Measurements from ENCODE around the gene HSD17B4.
"Not testable (repeated sequence)": the region's sequence is repeated elsewhere in the genome, so short reads cannot be mapped to it uniquely, and the experiment has no call there.

The HSD17B4 gene

DNA sequence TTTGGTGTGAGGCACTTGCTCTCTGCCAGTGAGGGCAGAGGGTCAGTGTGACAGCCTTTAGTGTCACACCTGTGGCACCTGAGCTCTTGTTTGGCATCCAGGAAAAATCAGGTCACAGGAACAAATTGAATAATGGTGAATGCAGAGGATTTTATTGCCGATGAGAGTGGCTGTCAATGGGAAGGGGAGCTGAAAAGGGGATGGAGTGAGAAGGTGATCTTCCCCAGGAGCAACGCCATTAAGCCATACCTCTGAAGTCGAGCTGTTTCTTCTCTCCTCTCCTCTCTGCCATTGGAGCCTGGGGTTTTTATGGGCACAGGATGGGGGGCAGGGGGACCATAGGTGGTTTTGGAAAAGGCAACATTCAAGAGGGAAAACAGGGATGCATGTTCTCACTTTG, 2.4 kb upstream of the HSD17B4 start:
- FAIRE-seq, result no peak
- TF ChIP-seq POLR2A (IDR thresholded peaks at IDR 0.05; ENCODE audit: low read depth, low read length), result no peak

DNA sequence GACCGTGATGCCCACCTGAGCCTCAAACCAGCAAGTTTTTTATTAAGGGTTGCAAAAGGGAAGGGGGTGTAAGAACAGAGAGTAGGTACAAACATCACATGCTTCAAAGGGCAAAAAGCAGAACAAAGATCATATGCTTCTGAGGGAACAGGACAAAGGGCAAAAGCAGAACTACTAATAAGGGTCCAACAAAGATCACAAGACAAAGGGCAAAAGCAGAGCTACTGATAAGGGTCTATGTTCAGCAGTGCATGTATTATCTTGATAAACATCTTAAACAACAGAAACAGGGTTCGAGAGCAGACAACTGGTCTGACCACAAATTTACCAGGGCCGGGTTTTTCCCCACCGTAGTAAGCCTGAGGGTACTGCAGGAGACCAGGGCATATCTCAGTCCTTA, 1.7 kb upstream of the HSD17B4 start:
- not testable (repeated sequence) for FAIRE-seq; DNase-seq (ENCODE audit: insufficient read length, low spot score)

More for the DNA sequence above, 2.4 kb upstream of the HSD17B4 start:
- DNase-seq (ENCODE audit: insufficient read length, low spot score), result no peak

DNA sequence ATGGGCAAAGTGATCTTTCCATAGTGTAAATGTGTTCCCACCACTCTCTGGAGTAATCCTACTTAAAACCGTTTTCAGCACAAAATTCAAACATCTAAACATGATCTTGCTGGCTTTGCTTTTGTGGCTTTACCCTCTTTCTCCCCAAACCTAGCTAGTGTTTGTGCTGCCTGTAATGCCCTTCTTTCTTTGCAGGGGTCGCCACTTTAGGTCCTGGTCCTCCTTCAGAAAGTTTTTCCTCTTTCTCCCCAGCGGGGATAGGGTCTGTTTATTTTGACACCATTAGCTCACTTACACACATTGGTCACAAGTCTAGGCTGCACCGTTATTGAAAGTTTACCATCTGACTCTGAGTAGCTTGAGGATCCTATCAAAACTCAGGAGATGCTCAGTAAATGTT, 736 bp upstream of the HSD17B4 start:
- DNase-seq (ENCODE audit: insufficient read length, low spot score), result no peak
- TF ChIP-seq POLR2A (IDR thresholded peaks at IDR 0.05; ENCODE audit: low read depth, low read length), result no peak
- FAIRE-seq, result no peak

DNA sequence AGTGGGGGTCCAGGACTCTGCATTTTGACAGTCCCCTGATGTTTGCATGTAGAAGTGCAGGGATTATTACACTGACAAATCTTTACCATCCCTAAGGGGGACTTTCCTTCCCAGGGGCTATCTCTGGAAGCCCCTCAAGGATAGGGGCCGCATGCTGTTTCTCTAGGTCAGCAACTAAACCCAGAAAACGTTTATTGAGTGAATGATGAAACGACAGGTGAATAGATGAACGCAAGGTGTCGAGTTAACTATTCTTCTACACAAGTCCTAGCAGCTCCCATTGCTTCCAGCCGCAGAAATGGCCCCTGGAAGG, 281 bp upstream of the HSD17B4 start:
- FAIRE-seq, result no peak
- DNase-seq (ENCODE audit: insufficient read length, low spot score), result no peak
- no peak for TF ChIP-seq POLR2A (IDR thresholded peaks at IDR 0.05; ENCODE audit: low read depth, low read length)

DNA sequence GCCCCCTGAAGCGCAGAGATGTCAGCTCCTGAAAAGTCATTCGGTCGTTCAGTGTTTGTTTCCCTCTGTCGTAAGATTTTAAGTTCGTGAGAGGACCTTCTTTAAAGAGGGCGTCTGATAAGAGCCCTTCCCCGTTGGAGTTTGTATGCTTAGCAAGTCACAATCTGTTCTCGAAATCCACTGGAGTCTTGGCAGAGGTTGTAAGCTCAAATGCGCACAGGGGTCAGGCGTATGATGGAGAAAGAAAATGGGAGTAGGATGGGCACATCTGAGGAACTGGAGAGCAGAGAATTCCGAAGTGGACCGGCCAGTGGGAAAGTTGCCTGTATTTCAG, 710 bp downstream of the HSD17B4 start:
- FAIRE-seq (no peak), DNase-seq (ENCODE audit: insufficient read length, low spot score) (no peak)

DNA sequence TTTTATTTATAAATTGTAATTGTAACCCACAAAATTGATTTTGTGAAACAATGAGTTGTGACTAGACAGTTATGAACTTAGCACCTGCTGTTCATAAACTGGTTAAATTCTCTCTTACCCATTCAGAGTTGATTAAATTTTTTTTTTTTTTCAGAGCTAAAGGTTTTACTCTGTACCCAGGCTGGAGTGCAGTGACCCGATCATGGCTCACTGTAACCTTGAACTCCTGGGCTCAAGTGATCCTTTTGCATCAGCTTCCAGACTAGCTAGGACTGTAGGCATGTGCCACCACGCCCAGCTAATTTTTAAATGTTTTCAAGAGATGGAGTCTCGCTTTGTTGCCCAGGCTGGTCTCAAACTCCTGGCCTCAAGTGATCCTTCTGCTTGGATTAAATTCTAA, 1.9 kb downstream of the HSD17B4 start:
- TF ChIP-seq POLR2A (IDR thresholded peaks at IDR 0.05; ENCODE audit: low read depth, low read length), result no peak
- DNase-seq (ENCODE audit: insufficient read length, low spot score) (no peak), FAIRE-seq (no peak)

More for the DNA sequence above, 710 bp downstream of the HSD17B4 start:
- no peak for TF ChIP-seq POLR2A (IDR thresholded peaks at IDR 0.05; ENCODE audit: low read depth, low read length)

DNA sequence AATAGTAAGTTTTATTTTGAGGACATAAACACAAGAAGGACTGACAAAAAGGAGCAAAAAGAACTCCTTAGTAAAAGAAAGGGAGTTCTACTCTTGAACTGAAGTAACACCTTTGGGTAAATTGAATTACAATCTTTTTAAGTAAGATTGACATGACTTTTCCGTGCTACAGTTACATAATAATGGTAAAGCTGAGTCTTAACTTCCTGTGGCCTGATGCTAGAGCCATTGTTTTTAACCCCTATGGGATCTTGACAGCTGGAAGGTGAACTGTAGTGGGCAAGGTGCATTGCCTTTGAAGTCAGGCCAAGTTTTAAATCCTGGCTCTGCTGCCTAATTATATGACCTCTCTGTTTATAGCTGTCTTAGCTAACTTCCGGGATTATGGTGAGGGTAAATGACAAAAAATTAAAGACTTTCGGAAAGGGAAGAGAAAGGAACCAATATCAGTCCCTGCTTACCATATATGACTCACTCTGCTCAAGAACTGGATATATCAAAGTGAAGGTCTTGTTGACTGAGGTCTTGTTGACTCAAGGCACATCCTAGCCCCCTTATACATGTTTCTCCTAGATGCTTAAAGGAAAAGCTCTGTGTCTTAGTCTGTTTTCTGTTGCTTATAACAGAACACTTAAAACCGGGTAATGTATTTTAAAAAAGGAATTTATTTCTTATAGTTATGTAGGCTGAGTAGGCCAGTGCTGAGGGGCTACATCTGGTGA, 6.8 kb downstream of the HSD17B4 start:
- TF ChIP-seq POLR2A (IDR thresholded peaks at IDR 0.05; ENCODE audit: low read depth, low read length), result no peak
- no peak for DNase-seq (ENCODE audit: insufficient read length, low spot score)
- no peak for FAIRE-seq

DNA sequence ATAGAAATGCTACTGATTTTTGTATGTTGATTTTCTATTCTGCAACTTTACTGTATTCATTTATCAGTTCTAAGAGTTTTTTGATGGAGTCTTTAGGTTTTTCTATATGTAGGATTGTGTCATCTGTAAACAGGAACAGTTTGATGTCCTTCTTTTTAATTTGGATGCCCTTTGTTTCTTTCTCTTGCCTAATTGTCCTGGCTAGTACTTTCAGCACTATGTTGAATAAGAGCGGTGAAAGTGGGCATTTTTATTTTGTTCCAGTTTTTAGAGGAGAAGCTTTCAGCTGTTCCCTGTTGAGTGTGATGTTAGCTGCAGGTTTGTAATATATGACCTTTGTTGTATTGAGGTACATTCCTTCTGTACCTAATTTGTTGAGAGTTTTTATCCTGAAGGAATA, 13.3 kb downstream of the HSD17B4 start:
- FAIRE-seq (no peak), DNase-seq (ENCODE audit: insufficient read length, low spot score) (no peak)
- TF ChIP-seq POLR2A (IDR thresholded peaks at IDR 0.05; ENCODE audit: low read depth, low read length), result no peak

DNA sequence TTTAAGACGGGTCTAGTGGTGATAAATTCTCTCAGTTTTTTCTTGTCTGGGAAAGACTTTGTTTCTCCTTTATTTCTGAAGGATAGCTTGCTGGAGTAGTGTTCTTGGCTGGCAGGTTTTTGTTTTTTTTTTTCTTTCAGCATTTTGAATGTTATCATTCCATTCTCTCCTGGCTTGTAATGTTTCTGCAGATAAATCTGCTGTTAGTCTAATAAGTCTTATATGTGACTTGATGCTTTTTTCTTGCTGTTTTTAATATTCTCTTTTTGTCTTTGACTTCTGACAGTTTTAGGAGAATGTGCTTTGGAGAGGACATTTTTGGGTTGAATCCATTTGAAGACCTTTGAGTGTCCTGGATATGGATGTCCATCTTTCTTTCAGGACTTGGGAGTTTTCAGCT, 16.0 kb downstream of the HSD17B4 start:
- FAIRE-seq, result no peak
- no peak for TF ChIP-seq POLR2A (IDR thresholded peaks at IDR 0.05; ENCODE audit: low read depth, low read length)
- no peak for DNase-seq (ENCODE audit: insufficient read length, low spot score)

DNA sequence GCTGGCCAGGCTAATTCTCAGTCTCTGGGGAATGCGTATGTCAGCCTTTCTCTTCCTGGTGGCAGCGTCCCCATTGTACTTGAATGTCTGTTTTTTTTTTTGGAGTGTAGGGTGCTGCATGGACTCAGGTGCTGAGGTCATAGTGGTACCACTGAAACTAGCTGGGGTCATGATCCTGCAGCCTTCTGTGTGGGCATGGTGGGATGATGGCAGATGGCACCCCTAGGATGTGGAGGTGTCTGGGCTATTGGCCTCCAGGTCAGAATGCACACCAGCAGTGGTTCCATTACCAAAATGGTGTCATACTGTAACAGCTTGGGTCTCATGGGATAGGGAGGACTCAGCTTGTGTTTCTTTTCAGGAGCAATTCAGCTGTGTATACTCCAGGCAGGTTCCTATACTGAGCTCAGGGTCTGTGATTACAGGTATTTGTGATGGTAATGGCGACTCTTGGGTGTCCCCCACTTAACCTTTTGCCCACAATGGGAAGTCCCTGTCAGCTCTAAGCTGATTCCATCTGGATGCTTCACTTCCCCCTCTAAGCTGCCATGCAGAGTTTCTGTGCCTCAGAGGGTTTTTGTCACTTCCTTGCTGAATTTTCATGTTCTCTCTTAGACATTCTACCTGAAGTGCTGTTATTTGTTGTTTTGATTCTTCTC, 17.9 kb downstream of the HSD17B4 start:
- TF ChIP-seq POLR2A (IDR thresholded peaks at IDR 0.05; ENCODE audit: low read depth, low read length), result no peak
- DNase-seq (ENCODE audit: insufficient read length, low spot score) (no peak), FAIRE-seq (no peak)

DNA sequence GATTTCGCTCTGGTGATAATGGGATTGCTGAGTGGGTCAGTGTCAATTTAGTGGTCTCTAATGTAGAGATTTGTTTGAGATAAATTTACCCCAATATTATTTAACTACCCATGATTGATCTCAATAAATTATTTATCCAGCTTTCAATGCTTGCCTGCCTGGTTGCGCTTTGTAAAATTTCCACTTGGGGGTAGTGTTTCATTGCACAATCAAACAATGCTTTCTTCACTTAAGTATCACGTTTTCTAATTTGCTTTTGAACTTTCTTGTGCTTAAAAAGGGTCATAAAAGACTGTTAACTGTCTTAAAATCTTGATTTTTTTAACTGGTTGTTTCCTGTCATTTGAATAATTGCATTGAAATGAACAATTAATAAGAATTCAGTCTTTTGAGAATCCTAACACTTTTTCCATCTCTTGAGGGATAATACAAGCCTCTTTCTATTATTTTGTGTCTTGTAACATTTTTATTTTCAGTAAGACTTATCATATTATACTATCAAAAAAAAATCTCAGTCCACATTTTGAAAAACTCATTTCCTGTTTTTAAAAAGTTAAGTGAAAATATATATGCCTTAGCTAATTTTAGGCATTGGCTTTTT, 18.7 kb downstream of the HSD17B4 start:
- FAIRE-seq (peak; percentile 62), DNase-seq (ENCODE audit: insufficient read length, low spot score) (no peak)
- TF ChIP-seq POLR2A (IDR thresholded peaks at IDR 0.05; ENCODE audit: low read depth, low read length), result no peak

DNA sequence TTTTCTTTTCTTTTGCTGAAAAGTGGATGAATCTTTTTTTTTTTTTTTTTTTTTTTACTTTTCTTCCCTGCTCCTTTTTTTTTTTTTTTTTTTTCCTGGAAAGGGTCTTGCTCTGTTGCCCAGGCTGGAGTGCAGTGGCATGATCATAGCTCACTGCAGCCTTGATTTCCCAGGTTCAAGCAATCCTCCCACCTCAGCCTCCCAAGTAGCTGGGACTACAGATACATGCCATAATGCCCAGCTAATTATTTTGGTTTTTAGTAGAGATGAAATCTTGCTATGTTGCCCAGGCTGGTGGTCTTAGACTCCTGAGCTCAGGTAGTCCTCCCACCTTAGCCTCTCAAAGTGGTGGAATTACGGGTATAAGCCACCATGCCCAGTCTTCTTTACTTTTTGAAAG, 20.9 kb downstream of the HSD17B4 start:
- no peak for TF ChIP-seq POLR2A (IDR thresholded peaks at IDR 0.05; ENCODE audit: low read depth, low read length)
- DNase-seq (ENCODE audit: insufficient read length, low spot score), result no peak
- FAIRE-seq, result no peak

DNA sequence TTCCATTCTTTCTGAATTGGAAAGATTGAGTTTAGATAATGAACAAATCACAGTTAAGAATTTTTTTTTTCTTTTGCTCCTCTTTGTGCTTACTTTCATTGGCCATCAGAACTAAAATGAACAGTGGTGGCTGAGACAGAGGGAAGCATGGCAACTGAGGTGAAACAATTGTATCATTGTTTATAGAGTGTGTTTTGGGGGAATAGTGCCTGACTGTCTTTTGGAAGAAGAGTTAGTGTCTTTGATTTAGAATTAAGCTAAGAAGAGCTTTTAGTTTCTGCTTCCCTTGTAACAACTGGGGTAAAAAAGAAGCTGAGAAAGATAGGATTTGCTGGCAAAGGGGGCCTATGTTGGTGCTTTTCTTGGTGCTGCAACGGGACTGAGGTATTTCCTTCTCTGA, 24.0 kb downstream of the HSD17B4 start:
- TF ChIP-seq POLR2A (IDR thresholded peaks at IDR 0.05; ENCODE audit: low read depth, low read length), result no peak
- DNase-seq (ENCODE audit: insufficient read length, low spot score), result no peak
- no peak for FAIRE-seq

DNA sequence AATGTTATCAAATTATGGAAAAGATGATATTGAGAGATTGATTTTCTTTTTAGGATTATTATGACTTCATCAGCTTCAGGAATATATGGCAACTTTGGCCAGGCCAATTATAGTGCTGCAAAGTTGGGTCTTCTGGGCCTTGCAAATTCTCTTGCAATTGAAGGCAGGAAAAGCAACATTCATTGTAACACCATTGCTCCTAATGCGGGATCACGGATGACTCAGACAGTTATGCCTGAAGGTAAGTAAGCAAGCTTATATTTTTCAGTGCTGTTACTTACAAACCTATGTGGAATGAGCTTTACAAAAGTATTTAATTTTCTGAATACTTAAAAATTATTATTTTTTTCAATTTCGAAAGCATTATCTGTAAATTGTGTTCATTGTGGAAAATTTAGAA, 26.5 kb downstream of the HSD17B4 start:
- no peak for DNase-seq (ENCODE audit: insufficient read length, low spot score)
- FAIRE-seq, result no peak
- TF ChIP-seq POLR2A (IDR thresholded peaks at IDR 0.05; ENCODE audit: low read depth, low read length), result no peak

DNA sequence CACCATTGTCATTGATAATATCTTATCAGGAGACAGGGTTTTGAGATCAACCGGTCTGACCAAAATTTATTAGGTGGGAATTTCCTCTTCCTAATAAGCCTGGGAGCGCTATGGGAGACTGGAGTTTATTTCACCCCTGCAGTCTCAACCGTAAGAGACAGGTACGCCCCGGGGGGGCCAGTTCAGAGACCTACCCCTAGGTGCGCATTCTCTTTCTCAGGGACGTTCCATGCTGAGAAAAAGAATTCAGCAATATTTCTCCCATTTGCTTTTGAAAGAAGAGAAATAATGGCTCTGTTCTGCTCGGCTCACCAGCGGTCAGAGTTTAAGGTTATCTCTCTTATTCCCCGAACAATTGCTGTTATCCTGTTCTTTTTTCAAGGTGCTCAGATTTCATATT, 28.3 kb downstream of the HSD17B4 start:
- not testable (repeated sequence) for FAIRE-seq; DNase-seq (ENCODE audit: insufficient read length, low spot score)

All from H54 (cell line).